GM23338 (cell line): ENCODE measurements around the gene CACNA1F. TPM values are rescaled to one million over a fixed set of nuclear protein-coding genes. Genes with fewer than 3 reads are reported as not detected.

Source experiments
- ATAC-seq: fragments of 200-7000 bp; cut with Tn5 transposase; 3 replicates; pipeline ENCODE4 v1.9.1; 2020
- DNase-seq: peaks from one replicate; pipeline ENCODE4 v3.0.0-alpha.2; 2015; ENCODE audit warnings: low spot score
- H2AFZ ChIP-seq: fragments of 200-600 bp; sonication (generic); 2 replicates; pipeline ENCODE4 v1.8.0; 2016; ENCODE audit warnings: antibody characterized with exemption, mild to moderate bottlenecking, moderate library complexity
- H3F3A ChIP-seq: fragments of 200-600 bp; sonication (generic); replicated peaks from 2 replicates; pipeline ENCODE4 v1.8.0; 2017; ENCODE audit warnings: antibody characterized with exemption, mixed run types, low read depth
- H3K27ac ChIP-seq: fragments of 200-600 bp; sonication (generic); 2 replicates; pipeline ENCODE4 v1.6.1; 2016; ENCODE audit warnings: low read depth
- H3K27me3 ChIP-seq: fragments of 200-600 bp; sonication (generic); 2 replicates; pipeline ENCODE4 v1.8.0; 2016; ENCODE audit warnings: mild to moderate bottlenecking, mixed run types, moderate library complexity; ENCODE audit not compliant: insufficient read depth
- H3K36me3 ChIP-seq: fragments of 200-600 bp; sonication (generic); 2 replicates; pipeline ENCODE4 v1.8.0; 2016; ENCODE audit warnings: mild to moderate bottlenecking; ENCODE audit not compliant: insufficient read depth
- H3K4me1 ChIP-seq: fragments of 200-600 bp; sonication (generic); 2 replicates; pipeline ENCODE4 v1.8.0; 2016; ENCODE audit warnings: mild to moderate bottlenecking, moderate library complexity; ENCODE audit not compliant: insufficient read depth
- H3K4me2 ChIP-seq: fragments of 200-600 bp; sonication (generic); 2 replicates; pipeline ENCODE4 v1.7.1; 2017; ENCODE audit warnings: mixed run types
- H3K4me3 ChIP-seq: fragments of 200-600 bp; sonication (generic); 2 replicates; pipeline ENCODE4 v1.6.1; 2016; ENCODE audit warnings: mixed run types
- H3K79me2 ChIP-seq: fragments of 200-600 bp; sonication (generic); replicated peaks from 2 replicates; pipeline ENCODE4 v1.8.0; 2017; ENCODE audit warnings: mild to moderate bottlenecking; ENCODE audit not compliant: insufficient read depth
- H3K9me2 ChIP-seq: fragments of 200-600 bp; sonication (generic); 2 replicates; pipeline ENCODE4 v1.8.0; 2017; ENCODE audit not compliant: insufficient read depth
- H4K20me1 ChIP-seq: fragments of 200-600 bp; sonication (generic); replicated peaks from 2 replicates; pipeline ENCODE4 v1.8.0; 2017; ENCODE audit warnings: mild to moderate bottlenecking; ENCODE audit not compliant: insufficient read depth
- H3K27ac Mint-ChIP-seq: 2 replicates; pipeline ENCODE4 v1.8.0; 2020; ENCODE audit warnings: inconsistent platforms, mild to moderate bottlenecking, moderate library complexity, mixed read lengths
- H3K27me3 Mint-ChIP-seq: 3 replicates; pipeline ENCODE4 v1.8.0; 2022; ENCODE audit warnings: low read depth, mild to moderate bottlenecking, moderate library complexity, mixed read lengths, inconsistent platforms; ENCODE audit not compliant: insufficient read depth, poor library complexity
- H3K36me3 Mint-ChIP-seq: 3 replicates; pipeline ENCODE4 v1.8.0; 2021; ENCODE audit warnings: low read depth, mild to moderate bottlenecking, inconsistent platforms, moderate library complexity, mixed read lengths
- H3K4me1 Mint-ChIP-seq: 3 replicates; pipeline ENCODE4 v1.8.0; 2020; ENCODE audit warnings: mild to moderate bottlenecking, inconsistent platforms, mixed read lengths
- H3K4me3 Mint-ChIP-seq: 3 replicates; pipeline ENCODE4 v1.8.0; 2021; ENCODE audit warnings: moderate library complexity, mild to moderate bottlenecking, inconsistent platforms, mixed read lengths
- H3K9me3 Mint-ChIP-seq: 3 replicates; pipeline ENCODE4 v1.8.0; 2020; ENCODE audit warnings: moderate library complexity, mild to moderate bottlenecking, inconsistent platforms, mixed read lengths
- CTCF ChIP-seq, 2 experiments: fragments of 200-600 bp in 1 of 2; sonication (generic) in 1 of 2; conservative IDR thresholded peaks; 2 replicates each; pipeline versions ENCODE4 v1.5.1 to v1.6.1; 2016 to 2017; ENCODE audit warnings: antibody characterized with exemption in 2 of 2, low read depth in 2 of 2, mild to moderate bottlenecking in 2 of 2, moderate library complexity in 1 of 2
- EZH2 ChIP-seq: fragments of 200-600 bp; sonication (generic); IDR thresholded peaks from one replicate; pipeline ENCODE4 v1.8.0; 2017; ENCODE audit warnings: antibody characterized with exemption, mild to moderate bottlenecking, low read depth; ENCODE audit not compliant: unreplicated experiment
- EZH2phosphoT487 ChIP-seq: fragments of 200-600 bp; sonication (generic); IDR thresholded peaks from one replicate; pipeline ENCODE4 v1.8.1; 2018; ENCODE audit warnings: antibody characterized with exemption; ENCODE audit not compliant: unreplicated experiment
- JUNB ChIP-seq: IDR thresholded peaks from one replicate; pipeline ENCODE4 v1.6.1; 2016; ENCODE audit warnings: antibody characterized with exemption; ENCODE audit not compliant: unreplicated experiment
- POLR2AphosphoS5 ChIP-seq: IDR thresholded peaks from 2 replicates; pipeline ENCODE4 v1.6.1; 2016; ENCODE audit warnings: antibody characterized with exemption, low read depth
- REST ChIP-seq: IDR thresholded peaks from one replicate; pipeline ENCODE4 v1.6.1; 2018; ENCODE audit warnings: antibody characterized with exemption; ENCODE audit not compliant: unreplicated experiment
- STAT1 ChIP-seq: IDR thresholded peaks from one replicate; pipeline ENCODE4 v1.6.1; 2016; ENCODE audit warnings: antibody characterized with exemption; ENCODE audit not compliant: unreplicated experiment
- ZNF114 ChIP-seq: fragments of 250-450 bp; sonication (Bioruptor Pico); IDR thresholded peaks from 2 replicates; pipeline ENCODE4 v1.5.0; 2020; ENCODE audit warnings: mild to moderate bottlenecking, moderate library complexity
- ZNF462 ChIP-seq: fragments of 250-450 bp; sonication (Bioruptor Pico); IDR thresholded peaks from 2 replicates; pipeline ENCODE4 v1.5.0; 2020; ENCODE audit warnings: mild to moderate bottlenecking, moderate library complexity
- polyA plus RNA-seq: library from polyadenylated mRNA; unstranded; fragments of >200 nt; fragmentation: Nextera tagmentation; extraction: Ambion mirVana; gene quantifications from 2 replicates; pipeline ENCODE4 v1.2.1, GENCODE V29; 2016
- total RNA-seq: library from RNA; depleted of rRNA; stranded (reverse); fragments of >200 nt; shearing (Covaris generic); gene quantifications from 2 replicates; pipeline ENCODE4 v1.2.3, GENCODE V29; 2014

CACNA1F gene
- total and polyA plus RNA-seq, 2 experiments from 2014 or later, result 0.44 to 0.90 TPM

GRCh38 chrX:49155243-49155899, 77.8 kb downstream of the CACNA1F start:
- Mint-ChIP-seq H3K4me3 (peak overlapping the region; percentile 87), H3K9me3 (no peaks in the 10 kb centered on the region; the same call in 2 of the 3 replicates), H3K4me1 (peaks cover 10% of the 10 kb centered on the region; the same call in 2 of the 3 replicates), H3K27ac (peak overlapping the region; percentile 98), H3K36me3 (no peaks in the 10 kb centered on the region), H3K27me3 (peaks cover 6% of the 10 kb centered on the region)
- H2AFZ ChIP-seq, result peak overlapping the region; percentile 63; the same call in 1 of the 2 replicates
- TF ChIP-seq POLR2AphosphoS5, result peak; percentile 2; the same call in 1 of the 2 replicates
- TF ChIP-seq EZH2phosphoT487, result no peak
- no peak for TF ChIP-seq EZH2
- no peak for TF ChIP-seq STAT1
- no peak for TF ChIP-seq CTCF (conservative IDR thresholded peaks at IDR 0.05; ENCODE audit: low read depth in 2 of 2)
- no peak for TF ChIP-seq REST
- TF ChIP-seq ZNF462, result no peak
- no peak for TF ChIP-seq ZNF114 (CRISPR knock-in tag)
- TF ChIP-seq JUNB, result no peak
- no peaks in the 10 kb centered on the region for H4K20me1 ChIP-seq
- H3K36me3 ChIP-seq, result no peaks in the 10 kb centered on the region
- H3K4me2 ChIP-seq, result peak overlapping the region; percentile 79
- peak; percentile 92 for DNase-seq
- no peaks in the 10 kb centered on the region for H3K9me2 ChIP-seq
- peaks cover 28% of the 10 kb centered on the region for H3K27me3 ChIP-seq
- ATAC-seq, result peak; percentile 60
- 0 out of 2 replicates have a peak overlapping the region, but pooled peaks have one; percentile 70 for H3K27ac ChIP-seq
- no peaks in the 10 kb centered on the region; the same call in 1 of the 2 replicates for H3K4me1 ChIP-seq
- H3F3A ChIP-seq, result no peaks in the 10 kb centered on the region
- H3K4me3 ChIP-seq, result peak overlapping the region; percentile 53
- no peaks in the 10 kb centered on the region for H3K79me2 ChIP-seq
